GM12878 (cell line): ENCODE measurements around the gene EDC3. TPM values are rescaled to one million over a fixed set of nuclear protein-coding genes. Genes with fewer than 3 reads are reported as not detected.
A peak's percentile ranks its signal among the peaks of the same experiment; 100 is the strongest.

Experiments used
- BRCA1 ChIP-seq: IDR thresholded peaks from 2 replicates; pipeline ENCODE4 v1.6.1; 2011; ENCODE audit warnings: low read depth, low read length, improper control_type of control experiment
- CHD2 ChIP-seq: IDR thresholded peaks from 2 replicates; pipeline ENCODE4 v1.6.1; 2011; ENCODE audit warnings: low read depth, low read length, improper control_type of control experiment, borderline replicate concordance
- EED ChIP-seq: sonication (generic); IDR thresholded peaks from 2 replicates; pipeline ENCODE4 v1.6.1; 2016; ENCODE audit warnings: antibody characterized with exemption, low read depth
- HDGF ChIP-seq: fragments of 450-650 bp; IDR thresholded peaks from 2 replicates; pipeline ENCODE4 v1.6.1; 2016; ENCODE audit warnings: antibody characterized with exemption
- LARP7 ChIP-seq: fragments of 450-650 bp; IDR thresholded peaks from 2 replicates; pipeline ENCODE4 v1.6.1; 2017; ENCODE audit warnings: mild to moderate bottlenecking
- MEF2A ChIP-seq: IDR thresholded peaks from 2 replicates; pipeline ENCODE4 v1.6.1; 2011; ENCODE audit warnings: low read depth, mild to moderate bottlenecking, low read length, moderate library complexity; ENCODE audit not compliant: insufficient read depth
- MLLT1 ChIP-seq: fragments of 450-650 bp; IDR thresholded peaks from 2 replicates; pipeline ENCODE4 v1.6.1; 2016; ENCODE audit warnings: mild to moderate bottlenecking
- NR2F1 ChIP-seq: fragments of 450-650 bp; conservative IDR thresholded peaks from 2 replicates; pipeline ENCODE4 v1.6.1; 2017; ENCODE audit warnings: mild to moderate bottlenecking
- NRF1 ChIP-seq: conservative IDR thresholded peaks from 2 replicates; pipeline ENCODE4 v1.6.1; 2011; ENCODE audit warnings: mild to moderate bottlenecking, low read depth, low read length, improper control_type of control experiment
- RFX5 ChIP-seq: IDR thresholded peaks from 2 replicates; pipeline ENCODE4 v1.6.1; 2011; ENCODE audit warnings: low read depth, low read length, improper control_type of control experiment
- SMAD5 ChIP-seq: IDR thresholded peaks from 2 replicates; pipeline ENCODE4 v1.6.1; 2016; ENCODE audit warnings: antibody characterized with exemption, low read depth
- SMC3 ChIP-seq: IDR thresholded peaks from 2 replicates; pipeline ENCODE4 v1.6.1; 2011; ENCODE audit warnings: low read length, improper control_type of control experiment, borderline replicate concordance
- SP1 ChIP-seq: IDR thresholded peaks from one replicate; pipeline ENCODE4 v1.6.1; 2011; ENCODE audit warnings: low read depth, low read length
- SUZ12 ChIP-seq: fragments of 200-600 bp; sonication (generic); IDR thresholded peaks from one replicate; pipeline ENCODE4 v1.6.1; 2018; ENCODE audit warnings: antibody characterized with exemption, mild to moderate bottlenecking; ENCODE audit not compliant: unreplicated experiment
- TAF1 ChIP-seq: IDR thresholded peaks from 2 replicates; pipeline ENCODE4 v1.6.1; 2011; ENCODE audit warnings: mild to moderate bottlenecking, low read depth, low read length, borderline replicate concordance
- ZBTB11 ChIP-seq: fragments of 450-650 bp; formaldehyde crosslinking; IDR thresholded peaks from 2 replicates; pipeline ENCODE4 v1.5.0; 2022; ENCODE audit warnings: mild to moderate bottlenecking, missing genetic modification characterization
- polyA plus RNA-seq, 11 experiments: library from polyadenylated mRNA; depleted of rRNA in 4 of 11; unstranded in 6 of 11; stranded (reverse) in 5 of 11; fragments of >200 nt; fragmentation: Nextera tagmentation in 4 of 11; fragmentation: Illumina TruSeq in 1 of 11; extraction: Ambion mirVana in 4 of 11; extraction: Trizol in 1 of 11; gene quantifications; 1 replicate in 1 of 11; 2 replicates in 10 of 11; pipeline versions ENCODE4 v1.2.1 to v1.2.3, GENCODE V29; 2011 to 2016; ENCODE audit warnings: inconsistent platforms in 2 of 11, missing spikeins in 2 of 11, low read depth in 1 of 11
- total RNA-seq, 4 experiments: library from RNA; depleted of rRNA in 3 of 4; stranded (reverse); fragments of >200 nt in 3 of 4; fragmentation: Illumina TruSeq in 1 of 4; extraction: Trizol in 1 of 4; gene quantifications; 2 replicates each; pipeline versions ENCODE4 v1.2.1 to v1.2.3, GENCODE V29; 2013 to 2021
- TF ChIP-seq, protein P1 (sequence below): fragments of 150-350 bp; IDR thresholded peaks from 2 replicates; pipeline ENCODE4 v1.6.1; 2016; ENCODE audit warnings: low read depth, low read length
- TF ChIP-seq, protein P2 (sequence below): fragments of 450-650 bp; IDR thresholded peaks from 2 replicates; pipeline ENCODE4 v1.6.1; 2017; ENCODE audit warnings: mild to moderate bottlenecking

EDC3 gene
- total and polyA plus RNA-seq, 10 of the 15 experiments (the other 5 are each of a cell fraction or from before 2014, with no cell fraction given) = 11.8 to 48.4 (median 35.3) TPM

GRCh38 chr15:74598126-74598842 is 97.5 kb downstream of the EDC3 start (continued):
- TF ChIP-seq TAF1 = peak; percentile 41; the same call in 1 of the 2 replicates
- peak; percentile 50; the same call in 1 of the 2 replicates for TF ChIP-seq SMAD5
- 0 out of 2 replicates have a peak, but pooled peaks have one; percentile 64 for TF ChIP-seq MLLT1
- peak; percentile 93 for TF ChIP-seq HDGF
- no peak for TF ChIP-seq NRF1
- no peak for TF ChIP-seq MEF2A
- TF ChIP-seq BRCA1 = no peak
- TF ChIP-seq, protein P1, sequence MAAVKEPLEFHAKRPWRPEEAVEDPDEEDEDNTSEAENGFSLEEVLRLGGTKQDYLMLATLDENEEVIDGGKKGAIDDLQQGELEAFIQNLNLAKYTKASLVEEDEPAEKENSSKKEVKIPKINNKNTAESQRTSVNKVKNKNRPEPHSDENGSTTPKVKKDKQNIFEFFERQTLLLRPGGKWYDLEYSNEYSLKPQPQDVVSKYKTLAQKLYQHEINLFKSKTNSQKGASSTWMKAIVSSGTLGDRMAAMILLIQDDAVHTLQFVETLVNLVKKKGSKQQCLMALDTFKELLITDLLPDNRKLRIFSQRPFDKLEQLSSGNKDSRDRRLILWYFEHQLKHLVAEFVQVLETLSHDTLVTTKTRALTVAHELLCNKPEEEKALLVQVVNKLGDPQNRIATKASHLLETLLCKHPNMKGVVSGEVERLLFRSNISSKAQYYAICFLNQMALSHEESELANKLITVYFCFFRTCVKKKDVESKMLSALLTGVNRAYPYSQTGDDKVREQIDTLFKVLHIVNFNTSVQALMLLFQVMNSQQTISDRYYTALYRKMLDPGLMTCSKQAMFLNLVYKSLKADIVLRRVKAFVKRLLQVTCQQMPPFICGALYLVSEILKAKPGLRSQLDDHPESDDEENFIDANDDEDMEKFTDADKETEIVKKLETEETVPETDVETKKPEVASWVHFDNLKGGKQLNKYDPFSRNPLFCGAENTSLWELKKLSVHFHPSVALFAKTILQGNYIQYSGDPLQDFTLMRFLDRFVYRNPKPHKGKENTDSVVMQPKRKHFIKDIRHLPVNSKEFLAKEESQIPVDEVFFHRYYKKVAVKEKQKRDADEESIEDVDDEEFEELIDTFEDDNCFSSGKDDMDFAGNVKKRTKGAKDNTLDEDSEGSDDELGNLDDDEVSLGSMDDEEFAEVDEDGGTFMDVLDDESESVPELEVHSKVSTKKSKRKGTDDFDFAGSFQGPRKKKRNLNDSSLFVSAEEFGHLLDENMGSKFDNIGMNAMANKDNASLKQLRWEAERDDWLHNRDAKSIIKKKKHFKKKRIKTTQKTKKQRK = no peak
- 0 out of 2 replicates have a peak, but pooled peaks have one; percentile 32 for TF ChIP-seq LARP7
- TF ChIP-seq SMC3 = no peak
- no peak for TF ChIP-seq ZBTB11 (CRISPR knock-in tag)
- TF ChIP-seq SUZ12 = no peak
- 0 out of 2 replicates have a peak, but pooled peaks have one; percentile 18 for TF ChIP-seq EED
- peak; percentile 80 for TF ChIP-seq CHD2
- TF ChIP-seq SP1 = peak; percentile 90
- peak; percentile 90 for TF ChIP-seq NR2F1
- TF ChIP-seq, protein P2, sequence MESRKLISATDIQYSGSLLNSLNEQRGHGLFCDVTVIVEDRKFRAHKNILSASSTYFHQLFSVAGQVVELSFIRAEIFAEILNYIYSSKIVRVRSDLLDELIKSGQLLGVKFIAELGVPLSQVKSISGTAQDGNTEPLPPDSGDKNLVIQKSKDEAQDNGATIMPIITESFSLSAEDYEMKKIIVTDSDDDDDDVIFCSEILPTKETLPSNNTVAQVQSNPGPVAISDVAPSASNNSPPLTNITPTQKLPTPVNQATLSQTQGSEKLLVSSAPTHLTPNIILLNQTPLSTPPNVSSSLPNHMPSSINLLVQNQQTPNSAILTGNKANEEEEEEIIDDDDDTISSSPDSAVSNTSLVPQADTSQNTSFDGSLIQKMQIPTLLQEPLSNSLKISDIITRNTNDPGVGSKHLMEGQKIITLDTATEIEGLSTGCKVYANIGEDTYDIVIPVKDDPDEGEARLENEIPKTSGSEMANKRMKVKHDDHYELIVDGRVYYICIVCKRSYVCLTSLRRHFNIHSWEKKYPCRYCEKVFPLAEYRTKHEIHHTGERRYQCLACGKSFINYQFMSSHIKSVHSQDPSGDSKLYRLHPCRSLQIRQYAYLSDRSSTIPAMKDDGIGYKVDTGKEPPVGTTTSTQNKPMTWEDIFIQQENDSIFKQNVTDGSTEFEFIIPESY = no peak
- TF ChIP-seq RFX5 = peak; percentile 92
- TF ChIP-seq, all 136 proteins: peak for 39
